ENCODE data around the gene PCGF6.

The PCGF6 gene

DNA sequence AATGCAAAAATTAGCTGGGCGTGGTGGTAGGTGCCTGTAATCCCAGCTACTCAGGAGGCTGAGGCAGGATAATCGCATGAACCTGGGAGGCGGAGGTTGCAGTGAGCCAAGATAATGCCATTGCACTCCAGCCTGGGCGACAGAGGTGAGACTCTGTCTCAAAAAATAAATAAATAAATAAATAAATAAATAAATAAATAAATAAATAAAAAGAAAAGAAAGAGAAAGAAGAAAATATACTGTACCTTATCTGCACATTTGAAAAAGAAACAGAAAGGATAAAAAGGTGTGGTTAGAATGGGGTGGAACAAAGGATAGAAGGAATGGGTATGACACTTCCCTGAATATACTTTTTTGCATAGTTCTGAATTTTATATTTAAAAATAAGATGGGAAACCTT, 8.6 kb upstream of the PCGF6 start (continued):
- peak; percentile 55; the same call in 1 of the 2 replicates for TF ChIP-seq ZNF514 (tag by site-specific recombination; IDR thresholded peaks at IDR 0.05)
- TF ChIP-seq ZNF140 (tag by site-specific recombination; IDR thresholded peaks at IDR 0.05): peak; percentile 97
- TF ChIP-seq ZBTB8A (tag by site-specific recombination; IDR thresholded peaks at IDR 0.05): peak; percentile 86
- peak; percentile 96 for TF ChIP-seq ZNF394 (tag by site-specific recombination; IDR thresholded peaks at IDR 0.05; ENCODE audit: borderline replicate concordance)
- peak; percentile 47; the same call in 1 of the 2 replicates for TF ChIP-seq ZSCAN23 (tag by site-specific recombination; IDR thresholded peaks at IDR 0.05)
- TF ChIP-seq ZNF791 (tag by site-specific recombination; IDR thresholded peaks at IDR 0.05): peak; percentile 73; the same call in 1 of the 2 replicates
- TF ChIP-seq, protein P1, sequence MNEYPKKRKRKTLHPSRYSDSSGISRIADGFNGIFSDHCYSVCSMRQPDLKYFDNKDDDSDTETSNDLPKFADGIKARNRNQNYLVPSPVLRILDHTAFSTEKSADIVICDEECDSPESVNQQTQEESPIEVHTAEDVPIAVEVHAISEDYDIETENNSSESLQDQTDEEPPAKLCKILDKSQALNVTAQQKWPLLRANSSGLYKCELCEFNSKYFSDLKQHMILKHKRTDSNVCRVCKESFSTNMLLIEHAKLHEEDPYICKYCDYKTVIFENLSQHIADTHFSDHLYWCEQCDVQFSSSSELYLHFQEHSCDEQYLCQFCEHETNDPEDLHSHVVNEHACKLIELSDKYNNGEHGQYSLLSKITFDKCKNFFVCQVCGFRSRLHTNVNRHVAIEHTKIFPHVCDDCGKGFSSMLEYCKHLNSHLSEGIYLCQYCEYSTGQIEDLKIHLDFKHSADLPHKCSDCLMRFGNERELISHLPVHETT (tag by site-specific recombination; IDR thresholded peaks at IDR 0.05): peak; percentile 78
- TF ChIP-seq ZNF404 (tag by site-specific recombination; IDR thresholded peaks at IDR 0.05): peak; percentile 74; the same call in 1 of the 2 replicates
- peak; percentile 85 for TF ChIP-seq ZNF529 (tag by site-specific recombination; IDR thresholded peaks at IDR 0.05; ENCODE audit: insufficient replicate concordance)
- peak; percentile 97 for TF ChIP-seq ZNF426 (tag by site-specific recombination; IDR thresholded peaks at IDR 0.05)
- peak; percentile 42; the same call in 1 of the 2 replicates for TF ChIP-seq ZNF366 (tag by site-specific recombination; conservative IDR thresholded peaks at IDR 0.05)
- 0 out of 2 replicates have a peak, but pooled peaks have one; percentile 54 for TF ChIP-seq ZNF501 (tag by site-specific recombination; IDR thresholded peaks at IDR 0.05)
- TF ChIP-seq ZNF777 (tag by site-specific recombination; IDR thresholded peaks at IDR 0.05; ENCODE audit: borderline replicate concordance): 0 out of 2 replicates have a peak, but pooled peaks have one; percentile 14
- peak; percentile 84 for TF ChIP-seq ZNF664 (tag by site-specific recombination; IDR thresholded peaks at IDR 0.05)
- TF ChIP-seq ZNF610 (tag by site-specific recombination; IDR thresholded peaks at IDR 0.05; ENCODE audit: borderline replicate concordance): 0 out of 2 replicates have a peak, but pooled peaks have one; percentile 34
- TF ChIP-seq BCL11A (tag by site-specific recombination; IDR thresholded peaks at IDR 0.05; ENCODE audit: low read depth): 0 out of 2 replicates have a peak, but pooled peaks have one; percentile 27
- TF ChIP-seq ZNF138 (tag by site-specific recombination; IDR thresholded peaks at IDR 0.05; ENCODE audit: borderline replicate concordance): peak; percentile 69; the same call in 1 of the 2 replicates
- TF ChIP-seq, protein P2, sequence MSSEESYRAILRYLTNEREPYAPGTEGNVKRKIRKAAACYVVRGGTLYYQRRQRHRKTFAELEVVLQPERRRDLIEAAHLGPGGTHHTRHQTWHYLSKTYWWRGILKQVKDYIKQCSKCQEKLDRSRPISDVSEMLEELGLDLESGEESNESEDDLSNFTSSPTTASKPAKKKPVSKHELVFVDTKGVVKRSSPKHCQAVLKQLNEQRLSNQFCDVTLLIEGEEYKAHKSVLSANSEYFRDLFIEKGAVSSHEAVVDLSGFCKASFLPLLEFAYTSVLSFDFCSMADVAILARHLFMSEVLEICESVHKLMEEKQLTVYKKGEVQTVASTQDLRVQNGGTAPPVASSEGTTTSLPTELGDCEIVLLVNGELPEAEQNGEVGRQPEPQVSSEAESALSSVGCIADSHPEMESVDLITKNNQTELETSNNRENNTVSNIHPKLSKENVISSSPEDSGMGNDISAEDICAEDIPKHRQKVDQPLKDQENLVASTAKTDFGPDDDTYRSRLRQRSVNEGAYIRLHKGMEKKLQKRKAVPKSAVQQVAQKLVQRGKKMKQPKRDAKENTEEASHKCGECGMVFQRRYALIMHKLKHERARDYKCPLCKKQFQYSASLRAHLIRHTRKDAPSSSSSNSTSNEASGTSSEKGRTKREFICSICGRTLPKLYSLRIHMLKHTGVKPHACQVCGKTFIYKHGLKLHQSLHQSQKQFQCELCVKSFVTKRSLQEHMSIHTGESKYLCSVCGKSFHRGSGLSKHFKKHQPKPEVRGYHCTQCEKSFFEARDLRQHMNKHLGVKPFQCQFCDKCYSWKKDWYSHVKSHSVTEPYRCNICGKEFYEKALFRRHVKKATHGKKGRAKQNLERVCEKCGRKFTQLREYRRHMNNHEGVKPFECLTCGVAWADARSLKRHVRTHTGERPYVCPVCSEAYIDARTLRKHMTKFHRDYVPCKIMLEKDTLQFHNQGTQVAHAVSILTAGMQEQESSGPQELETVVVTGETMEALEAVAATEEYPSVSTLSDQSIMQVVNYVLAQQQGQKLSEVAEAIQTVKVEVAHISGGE (tag by site-specific recombination; conservative IDR thresholded peaks at IDR 0.05; ENCODE audit: low read depth): peak; percentile 90
- TF ChIP-seq ZNF654 (tag by site-specific recombination; IDR thresholded peaks at IDR 0.05; ENCODE audit: low read depth): peak; percentile 51
- peak; percentile 95 for TF ChIP-seq ZNF433 (tag by site-specific recombination; IDR thresholded peaks at IDR 0.05; ENCODE audit: low read depth)
- TF ChIP-seq ZNF354C (tag by site-specific recombination; IDR thresholded peaks at IDR 0.05; ENCODE audit: borderline replicate concordance, low read depth): peak; percentile 90; the same call in 1 of the 2 replicates
- peak; percentile 47 for TF ChIP-seq SP3 (tag by site-specific recombination; IDR thresholded peaks at IDR 0.05)
- TF ChIP-seq ZFP3 (tag by site-specific recombination; IDR thresholded peaks at IDR 0.05; ENCODE audit: low read depth): peak; percentile 59; the same call in 1 of the 2 replicates
- TF ChIP-seq KLF7 (tag by site-specific recombination; IDR thresholded peaks at IDR 0.05; ENCODE audit: borderline replicate concordance): peak; percentile 74; the same call in 1 of the 2 replicates
- TF ChIP-seq ZNF266 (tag by site-specific recombination; IDR thresholded peaks at IDR 0.05; ENCODE audit: low read depth): peak; percentile 97
- peak; percentile 34; the same call in 1 of the 2 replicates for TF ChIP-seq MZF1 (tag by site-specific recombination; IDR thresholded peaks at IDR 0.05; ENCODE audit: borderline replicate concordance)
- peak; percentile 96; the same call in 1 of the 2 replicates for TF ChIP-seq ZNF292 (tag by site-specific recombination; IDR thresholded peaks at IDR 0.05; ENCODE audit: borderline replicate concordance, low read depth)
- TF ChIP-seq GFI1B (tag by site-specific recombination; IDR thresholded peaks at IDR 0.05): 0 out of 2 replicates have a peak, but pooled peaks have one; percentile 51
- TF ChIP-seq, protein P3, sequence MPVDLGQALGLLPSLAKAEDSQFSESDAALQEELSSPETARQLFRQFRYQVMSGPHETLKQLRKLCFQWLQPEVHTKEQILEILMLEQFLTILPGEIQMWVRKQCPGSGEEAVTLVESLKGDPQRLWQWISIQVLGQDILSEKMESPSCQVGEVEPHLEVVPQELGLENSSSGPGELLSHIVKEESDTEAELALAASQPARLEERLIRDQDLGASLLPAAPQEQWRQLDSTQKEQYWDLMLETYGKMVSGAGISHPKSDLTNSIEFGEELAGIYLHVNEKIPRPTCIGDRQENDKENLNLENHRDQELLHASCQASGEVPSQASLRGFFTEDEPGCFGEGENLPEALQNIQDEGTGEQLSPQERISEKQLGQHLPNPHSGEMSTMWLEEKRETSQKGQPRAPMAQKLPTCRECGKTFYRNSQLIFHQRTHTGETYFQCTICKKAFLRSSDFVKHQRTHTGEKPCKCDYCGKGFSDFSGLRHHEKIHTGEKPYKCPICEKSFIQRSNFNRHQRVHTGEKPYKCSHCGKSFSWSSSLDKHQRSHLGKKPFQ (tag by site-specific recombination; IDR thresholded peaks at IDR 0.05): peak; percentile 56; the same call in 1 of the 2 replicates
- TF ChIP-seq ZNF341 (tag by site-specific recombination; IDR thresholded peaks at IDR 0.05; ENCODE audit: low read depth): peak; percentile 40; the same call in 1 of the 2 replicates
- peak; percentile 39; the same call in 1 of the 2 replicates for TF ChIP-seq GLI2 (tag by site-specific recombination; IDR thresholded peaks at IDR 0.05; ENCODE audit: borderline replicate concordance, low read depth)
- peak; percentile 69; the same call in 1 of the 2 replicates for TF ChIP-seq OVOL3 (tag by site-specific recombination; IDR thresholded peaks at IDR 0.05)
- TF ChIP-seq ZBTB21 (tag by site-specific recombination; IDR thresholded peaks at IDR 0.05): peak; percentile 68
- TF ChIP-seq, protein P4, sequence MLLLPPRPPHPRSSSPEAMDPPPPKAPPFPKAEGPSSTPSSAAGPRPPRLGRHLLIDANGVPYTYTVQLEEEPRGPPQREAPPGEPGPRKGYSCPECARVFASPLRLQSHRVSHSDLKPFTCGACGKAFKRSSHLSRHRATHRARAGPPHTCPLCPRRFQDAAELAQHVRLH (tag by site-specific recombination; IDR thresholded peaks at IDR 0.05): peak; percentile 70
